Activated CD8-positive, alpha-beta T cell treated with anti-CD3 and anti-CD28 coated beads, Interleukin-2, amount 10 ng/mL, durations not matched to agents 7 days and 5 days (primary cell): ENCODE results near the gene ZAP70. TPM values are rescaled to one million over a fixed set of nuclear protein-coding genes. Genes with fewer than 3 reads are reported as not detected.
A peak's percentile ranks its signal among the peaks of the same experiment; 100 is the strongest.

Experiments used
- ATAC-seq: fragments of 150-1000 bp; cut with Tn5 transposase; one replicate; pipeline ENCODE4 v1.10.0; 2021; ENCODE audit warnings: moderate library complexity
- CTCF ChIA-PET: fragments of 350-600 bp; sonication (Branson Sonifier 250); formaldehyde crosslinking; loops from one replicate; lab custom pipeline; 2021; ENCODE audit warnings: antibody characterized with exemption; lab: Charles Lee
- POLR2A ChIA-PET: fragments of 350-600 bp; sonication (Branson Sonifier 250); formaldehyde crosslinking; loops from one replicate; lab custom pipeline; 2021; ENCODE audit warnings: antibody characterized with exemption; lab: Charles Lee
- DNase-seq: peaks from one replicate; pipeline ENCODE4 v3.0.0-alpha.2; 2020
- H3K27ac Mint-ChIP-seq: one replicate; pipeline ENCODE4 v1.8.0; 2021; ENCODE audit warnings: mild to moderate bottlenecking, mixed read lengths
- H3K27me3 Mint-ChIP-seq: one replicate; pipeline ENCODE4 v1.8.0; 2021; ENCODE audit warnings: low read depth, mixed read lengths
- H3K36me3 Mint-ChIP-seq: one replicate; pipeline ENCODE4 v1.8.0; 2021; ENCODE audit warnings: low read depth, mixed read lengths
- H3K4me1 Mint-ChIP-seq: one replicate; pipeline ENCODE4 v1.8.0; 2021; ENCODE audit warnings: low read depth, mixed read lengths
- H3K4me3 Mint-ChIP-seq: one replicate; pipeline ENCODE4 v1.8.0; 2021; ENCODE audit warnings: mild to moderate bottlenecking, mixed read lengths
- H3K9me3 Mint-ChIP-seq: one replicate; pipeline ENCODE4 v1.8.0; 2022; ENCODE audit warnings: mixed read lengths; ENCODE audit not compliant: insufficient read depth
- total RNA-seq, 2 experiments: library from RNA; stranded (reverse); gene quantifications; one replicate each; pipeline ENCODE4 v1.2.3, GENCODE V29; 2021

Gene ZAP70
- total RNA-seq, 2 experiments from 2014 or later, result 268 to 297 TPM

DNA sequence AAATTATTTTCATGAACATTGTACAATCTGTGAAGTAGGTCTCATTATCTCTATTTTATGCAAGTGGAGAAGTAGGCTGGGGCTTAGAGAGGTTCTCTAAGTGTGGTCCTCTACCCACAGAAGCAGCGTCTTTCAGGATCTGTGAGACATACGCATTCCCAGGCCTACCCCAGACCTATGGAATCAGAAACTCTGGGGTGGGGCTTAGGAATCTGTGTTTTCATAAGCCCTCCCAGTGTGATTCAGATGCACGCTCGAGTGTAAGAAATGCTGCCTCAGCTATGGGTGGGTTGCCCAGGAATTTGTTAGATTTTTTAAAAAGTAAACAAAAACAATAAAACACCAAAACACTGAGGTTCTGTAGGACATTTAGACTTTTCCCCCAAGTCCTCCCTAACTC is 14.8 kb upstream of the ZAP70 start:
- ATAC-seq, result no peak
- H3K27me3 Mint-ChIP-seq, result peaks cover 2% of the 10 kb centered on the region
- no peaks in the 10 kb centered on the region for H3K36me3 Mint-ChIP-seq
- H3K27ac Mint-ChIP-seq, result no peak overlapping the region
- POLR2A ChIA-PET, result interaction anchor here (1.9 to 3.3 kb wide), 3 partner anchors 35 to 108 kb away, joined by 7 to 20 read pairs (median 17); partner anchors contain the start of genes ACTR1B and COX5B
- no peaks in the 10 kb centered on the region for H3K9me3 Mint-ChIP-seq
- peaks cover 13% of the 10 kb centered on the region for H3K4me1 Mint-ChIP-seq
- DNase-seq, result no peak
- CTCF ChIA-PET, result interaction anchor here (0.8 to 7.5 kb wide), 23 partner anchors 10 to 1635 kb away, joined by 3 to 176 read pairs (median 11); partner anchors contain the start of genes ACTR1B, ANKRD36B, COX5B and ZAP70
- H3K4me3 Mint-ChIP-seq, result no peak overlapping the region

DNA sequence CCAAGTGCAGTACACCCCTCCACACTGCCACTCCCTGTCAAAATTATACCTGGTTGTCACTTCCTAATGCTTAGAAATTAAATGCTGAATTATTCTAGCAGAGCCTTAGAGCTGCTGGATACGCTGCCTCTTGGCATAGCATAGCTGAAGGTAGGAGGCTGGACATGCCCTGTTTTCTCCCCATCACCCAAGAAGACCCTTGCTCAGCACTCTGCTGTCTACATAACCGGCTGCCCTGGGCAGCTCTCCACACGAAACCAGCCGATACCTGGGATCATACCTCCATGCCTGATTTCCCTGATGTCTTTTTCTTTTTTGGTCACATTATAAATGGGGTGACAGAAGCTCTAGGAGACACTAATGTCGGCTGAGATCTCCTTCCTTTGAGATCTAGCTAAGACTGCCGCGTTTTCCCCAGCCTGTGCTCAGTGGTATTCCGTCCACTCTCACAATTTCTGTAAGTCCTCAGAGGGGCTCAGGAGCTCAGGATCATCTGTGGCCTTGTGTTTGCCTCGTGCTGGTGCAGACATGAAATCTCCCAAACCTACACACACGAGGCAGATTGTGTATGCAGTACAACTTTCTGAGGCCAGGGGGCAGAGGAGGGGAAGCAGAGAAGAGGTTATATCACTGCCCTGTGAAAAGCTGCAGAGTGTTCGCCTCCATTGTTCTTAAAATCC is 13.5 kb upstream of the ZAP70 start:
- POLR2A ChIA-PET, result interaction anchor here (1.1 to 3.1 kb wide), 6 partner anchors 11 to 109 kb away, joined by 3 to 17 read pairs (median 5); partner anchors contain the start of genes COX5B and ZAP70
- H3K36me3 Mint-ChIP-seq, result no peaks in the 10 kb centered on the region
- H3K4me3 Mint-ChIP-seq, result no peak overlapping the region
- ATAC-seq, result peak; percentile 86
- H3K27ac Mint-ChIP-seq, result no peak overlapping the region
- peaks cover 13% of the 10 kb centered on the region for H3K4me1 Mint-ChIP-seq
- DNase-seq, result peak; percentile 84
- CTCF ChIA-PET, result interaction anchor here (0.7 to 7.5 kb wide), 30 partner anchors 9 to 685 kb away, joined by 3 to 176 read pairs (median 8); partner anchors contain the start of genes ACTR1B, ANKRD36B, COX5B and ZAP70
- no peaks in the 10 kb centered on the region for H3K9me3 Mint-ChIP-seq
- peaks cover 2% of the 10 kb centered on the region for H3K27me3 Mint-ChIP-seq

DNA sequence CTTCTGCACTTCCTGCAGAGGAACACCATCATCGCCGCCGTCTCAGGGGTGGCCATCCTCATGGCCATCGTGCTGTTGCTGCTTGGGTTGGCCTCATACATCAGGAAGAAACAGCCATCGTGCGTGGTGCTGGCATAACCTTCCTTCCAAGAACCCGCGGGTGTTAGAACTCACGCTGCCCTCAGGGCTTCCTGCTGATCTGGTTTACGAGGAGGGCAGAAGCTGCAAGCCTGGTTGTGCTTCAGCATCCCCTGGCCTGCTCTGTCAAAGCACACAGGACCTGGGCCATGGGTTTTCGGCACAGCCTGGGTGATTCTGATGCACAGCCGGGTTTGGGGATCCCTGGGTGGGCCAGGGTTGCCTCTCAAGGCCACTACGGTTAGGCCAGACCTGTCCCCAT is 12.2 kb upstream of the ZAP70 start:
- no peaks in the 10 kb centered on the region for H3K9me3 Mint-ChIP-seq
- H3K27ac Mint-ChIP-seq, result no peak overlapping the region
- H3K27me3 Mint-ChIP-seq, result peaks cover 2% of the 10 kb centered on the region
- H3K36me3 Mint-ChIP-seq, result no peaks in the 10 kb centered on the region
- CTCF ChIA-PET, result interaction anchor here (1.7 to 7.5 kb wide), 8 partner anchors 10 to 66 kb away, joined by 10 to 130 read pairs (median 40); partner anchors contain the start of genes ACTR1B and ZAP70
- ATAC-seq, result no peak
- H3K4me3 Mint-ChIP-seq, result no peak overlapping the region
- POLR2A ChIA-PET, result no interaction called here
- H3K4me1 Mint-ChIP-seq, result peaks cover 13% of the 10 kb centered on the region
- DNase-seq, result no peak

DNA sequence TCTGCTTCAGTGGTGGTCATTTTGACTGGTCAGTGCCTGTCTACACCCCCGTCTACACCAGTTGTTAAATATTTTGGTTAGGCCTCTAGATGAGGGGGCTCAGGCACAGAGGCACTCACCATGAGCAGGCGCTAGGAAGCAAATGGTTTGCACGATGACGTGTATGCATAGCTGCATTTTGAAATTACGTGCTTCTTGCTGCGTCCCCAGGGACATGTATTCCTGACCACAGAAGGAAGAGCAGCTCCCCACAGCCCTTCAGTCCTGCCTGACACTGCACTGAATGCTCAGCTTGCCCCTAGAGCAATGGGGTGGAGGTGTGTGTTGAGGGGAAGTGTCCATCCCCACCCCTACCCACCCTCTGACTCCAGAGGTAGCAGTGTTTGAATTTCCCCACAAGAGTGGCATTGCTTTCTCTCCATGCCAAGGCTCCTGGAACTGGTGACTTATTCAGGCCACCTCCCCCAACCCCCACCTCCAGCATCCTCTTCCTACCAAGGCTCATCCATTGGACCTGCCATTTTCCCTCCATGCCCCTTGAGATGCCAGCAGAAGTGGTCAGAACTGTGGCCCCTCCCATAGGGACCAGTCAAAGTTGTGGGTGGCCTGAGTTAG is 11.4 kb upstream of the ZAP70 start:
- Mint-ChIP-seq H3K27ac (no peak overlapping the region), H3K4me3 (no peak overlapping the region), H3K9me3 (no peaks in the 10 kb centered on the region), H3K4me1 (peaks cover 9% of the 10 kb centered on the region), H3K36me3 (no peaks in the 10 kb centered on the region), H3K27me3 (peaks cover 2% of the 10 kb centered on the region)
- DNase-seq (no peak), ATAC-seq (no peak)
- ChIA-PET POLR2A (no interaction called here), CTCF (interaction anchor here (0.9 to 7.5 kb wide), 5 partner anchors 10 to 46 kb away, joined by 3 to 130 read pairs (median 80); partner anchors contain the start of genes ACTR1B and ZAP70)

DNA sequence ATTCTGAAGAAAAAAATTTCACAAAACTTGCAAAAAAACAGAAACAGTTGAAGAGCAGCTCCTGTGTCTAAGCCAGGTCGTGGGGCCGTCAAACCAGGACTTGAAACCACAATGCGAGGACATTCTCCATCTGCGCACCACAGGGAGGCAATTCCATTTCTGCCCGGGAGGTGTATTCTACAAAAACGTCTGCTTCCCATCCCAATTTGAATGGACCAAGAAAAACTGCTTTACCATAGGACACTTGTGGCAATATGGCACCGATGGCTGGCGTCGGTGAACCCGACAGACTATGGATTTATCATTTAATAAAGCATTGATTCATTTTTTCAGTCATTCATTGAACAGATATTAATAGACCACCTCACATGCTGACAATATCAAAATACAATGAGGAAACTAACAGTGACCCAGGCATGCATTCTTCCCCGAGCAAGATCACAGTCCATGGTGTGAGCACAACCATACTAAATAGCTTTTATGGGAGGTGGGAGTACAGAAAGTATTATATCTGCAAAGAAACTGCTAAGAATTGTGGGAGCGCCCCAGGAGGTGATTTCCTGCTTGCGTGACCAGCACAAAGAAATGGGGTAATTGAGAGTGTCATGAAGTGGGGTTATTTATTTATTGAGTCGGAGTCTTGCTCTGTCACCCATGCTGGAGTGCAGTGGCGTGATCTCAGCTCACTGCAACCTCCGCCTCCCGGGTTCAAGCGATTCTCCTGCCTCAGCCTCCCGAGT is 10.5 kb upstream of the ZAP70 start:
- DNase-seq (no peak), ATAC-seq (no peak)
- no peak overlapping the region for H3K27ac Mint-ChIP-seq
- peaks cover 2% of the 10 kb centered on the region for H3K27me3 Mint-ChIP-seq
- H3K4me1 Mint-ChIP-seq, result peaks cover 5% of the 10 kb centered on the region
- no peaks in the 10 kb centered on the region for H3K36me3 Mint-ChIP-seq
- ChIA-PET POLR2A (no interaction called here), CTCF (interaction anchor here (0.9 to 6.6 kb wide), 3 partner anchors 38 to 682 kb away, joined by 3 to 80 read pairs (median 3); no protein-coding TSS in a partner anchor)
- H3K4me3 Mint-ChIP-seq, result no peak overlapping the region
- no peaks in the 10 kb centered on the region for H3K9me3 Mint-ChIP-seq

DNA sequence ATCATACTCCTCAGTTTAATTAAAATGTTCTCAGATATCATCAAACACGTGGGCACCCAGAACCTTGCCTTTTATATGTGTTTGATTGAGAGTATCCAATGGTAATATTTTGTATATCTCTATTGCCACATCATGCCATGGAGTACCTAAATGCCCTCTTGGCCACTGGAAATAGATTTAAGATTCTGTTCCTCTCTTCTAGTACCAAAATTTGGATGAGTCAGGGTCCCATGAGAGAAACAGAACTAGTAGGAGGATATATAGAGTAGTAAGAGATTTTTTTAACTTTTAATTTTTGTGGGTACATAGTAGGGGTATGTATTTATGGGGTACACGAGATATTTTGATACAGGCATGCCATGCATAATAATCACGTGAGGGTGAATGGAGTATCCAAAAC is 9.6 kb upstream of the ZAP70 start:
- CTCF ChIA-PET, result interaction anchor here (1.1 to 15.9 kb wide), 4 partner anchors 40 to 681 kb away, joined by 3 to 265 read pairs (median 48); partner anchors contain the start of gene ANKRD36B
- Mint-ChIP-seq H3K36me3 (no peaks in the 10 kb centered on the region), H3K27ac (no peak overlapping the region), H3K4me3 (no peak overlapping the region), H3K4me1 (peaks cover 5% of the 10 kb centered on the region), H3K27me3 (peaks cover 2% of the 10 kb centered on the region), H3K9me3 (no peaks in the 10 kb centered on the region)
- ATAC-seq (no peak), DNase-seq (no peak)
- POLR2A ChIA-PET, result no interaction called here

DNA sequence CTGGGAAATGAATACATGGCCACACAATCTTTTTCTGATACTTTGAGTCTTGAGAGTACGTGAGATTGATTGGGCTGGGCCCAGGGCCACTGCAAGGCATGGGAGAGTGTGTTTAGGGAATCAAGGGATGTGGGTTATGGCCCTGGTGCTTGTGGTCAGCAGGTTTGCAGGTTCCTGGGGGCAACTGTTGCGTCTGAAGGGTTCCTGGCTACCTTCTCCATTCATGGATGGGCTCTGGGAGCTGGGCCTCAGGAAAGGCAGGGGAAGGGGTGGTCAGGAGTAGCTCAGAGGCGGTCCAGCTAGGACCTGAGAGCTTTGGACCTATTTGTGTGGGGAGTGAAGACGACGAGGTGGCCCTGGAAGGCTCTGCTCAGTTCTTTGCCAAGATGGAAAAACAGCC is 8.4 kb upstream of the ZAP70 start:
- peaks cover under 1% of the 10 kb centered on the region for H3K36me3 Mint-ChIP-seq
- POLR2A ChIA-PET, result no interaction called here
- no peak overlapping the region for H3K4me3 Mint-ChIP-seq
- H3K9me3 Mint-ChIP-seq, result no peaks in the 10 kb centered on the region
- no peak overlapping the region for H3K27ac Mint-ChIP-seq
- no peaks in the 10 kb centered on the region for H3K27me3 Mint-ChIP-seq
- peaks cover 9% of the 10 kb centered on the region for H3K4me1 Mint-ChIP-seq
- CTCF ChIA-PET, result interaction anchor here (2.9 to 15.9 kb wide), 2 partner anchors 39 to 114 kb away, joined by 15 to 265 read pairs; partner anchors contain the start of gene ANKRD36B
- DNase-seq (no peak), ATAC-seq (no peak)

DNA sequence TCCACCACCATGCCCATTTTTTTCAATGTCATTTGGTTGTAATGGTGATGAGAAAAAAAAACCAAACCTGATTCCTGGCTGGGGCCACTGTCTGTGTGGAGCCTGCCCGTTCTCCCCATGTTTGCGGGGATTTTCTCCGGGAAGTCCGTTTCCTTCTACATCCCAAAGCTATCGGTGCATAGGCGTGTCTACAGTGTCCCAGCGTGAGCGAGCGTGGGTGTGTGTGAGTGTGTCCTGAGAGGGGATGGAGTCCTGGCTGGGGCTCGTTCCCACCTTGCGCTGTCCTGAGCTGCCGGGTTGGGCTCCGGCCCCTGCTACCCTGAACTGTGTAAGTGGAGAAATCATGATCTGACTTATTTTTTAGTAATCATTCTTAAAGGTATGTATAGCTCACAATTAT is 7.3 kb upstream of the ZAP70 start:
- Mint-ChIP-seq H3K4me3 (no peak overlapping the region), H3K9me3 (no peaks in the 10 kb centered on the region), H3K27ac (no peak overlapping the region), H3K4me1 (peaks cover 15% of the 10 kb centered on the region), H3K27me3 (no peaks in the 10 kb centered on the region), H3K36me3 (peaks cover 2% of the 10 kb centered on the region)
- ATAC-seq (no peak), DNase-seq (no peak)
- ChIA-PET CTCF (interaction anchor here (2.9 to 15.9 kb wide), 2 partner anchors 38 to 115 kb away, joined by 15 to 265 read pairs; partner anchors contain the start of gene ANKRD36B), POLR2A (interaction anchor here (1.0 kb wide), 1 partner anchor 8 kb away, joined by 3 read pairs; no protein-coding TSS in a partner anchor)

DNA sequence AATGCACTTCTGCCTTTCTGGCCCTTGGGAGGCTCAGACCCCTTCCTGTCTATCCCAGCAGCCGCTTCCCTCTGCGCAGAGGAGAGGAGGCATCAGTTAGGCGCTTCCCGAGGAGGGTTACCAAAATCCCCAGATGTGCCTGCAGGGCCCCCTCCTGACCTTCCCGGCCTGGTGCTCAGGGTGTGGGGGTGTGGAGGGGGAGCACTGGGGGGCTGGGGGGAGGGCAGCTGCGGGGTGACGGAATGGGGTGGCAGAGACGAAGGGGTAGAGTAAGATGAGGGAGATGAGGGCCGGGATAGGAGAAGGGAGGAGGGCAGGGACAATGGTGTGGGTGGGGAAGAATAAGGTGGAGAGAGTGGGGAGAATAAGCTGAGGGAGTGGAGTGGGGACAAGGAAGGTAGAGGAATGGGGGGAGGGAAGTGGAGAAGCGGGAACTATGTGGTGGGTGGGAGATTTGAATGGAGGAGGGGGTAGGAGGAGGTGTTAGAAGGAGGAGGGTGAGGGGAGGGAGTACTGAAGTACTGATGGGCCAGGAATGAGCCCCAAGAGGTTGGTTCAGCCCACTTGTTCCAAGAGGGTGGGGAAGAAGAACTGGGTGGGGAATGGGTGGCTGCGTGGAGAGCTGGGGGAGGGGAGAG is 6.5 kb upstream of the ZAP70 start:
- no peak for ATAC-seq
- Mint-ChIP-seq H3K27ac (no peak overlapping the region), H3K36me3 (peaks cover 2% of the 10 kb centered on the region), H3K9me3 (no peaks in the 10 kb centered on the region), H3K4me3 (no peak overlapping the region), H3K4me1 (peaks cover 22% of the 10 kb centered on the region), H3K27me3 (no peaks in the 10 kb centered on the region)
- POLR2A ChIA-PET, result no interaction called here
- CTCF ChIA-PET, result interaction anchor here (2.9 to 15.9 kb wide), 3 partner anchors 8 to 116 kb away, joined by 15 to 265 read pairs (median 130); partner anchors contain the start of gene ANKRD36B
- no peak for DNase-seq

DNA sequence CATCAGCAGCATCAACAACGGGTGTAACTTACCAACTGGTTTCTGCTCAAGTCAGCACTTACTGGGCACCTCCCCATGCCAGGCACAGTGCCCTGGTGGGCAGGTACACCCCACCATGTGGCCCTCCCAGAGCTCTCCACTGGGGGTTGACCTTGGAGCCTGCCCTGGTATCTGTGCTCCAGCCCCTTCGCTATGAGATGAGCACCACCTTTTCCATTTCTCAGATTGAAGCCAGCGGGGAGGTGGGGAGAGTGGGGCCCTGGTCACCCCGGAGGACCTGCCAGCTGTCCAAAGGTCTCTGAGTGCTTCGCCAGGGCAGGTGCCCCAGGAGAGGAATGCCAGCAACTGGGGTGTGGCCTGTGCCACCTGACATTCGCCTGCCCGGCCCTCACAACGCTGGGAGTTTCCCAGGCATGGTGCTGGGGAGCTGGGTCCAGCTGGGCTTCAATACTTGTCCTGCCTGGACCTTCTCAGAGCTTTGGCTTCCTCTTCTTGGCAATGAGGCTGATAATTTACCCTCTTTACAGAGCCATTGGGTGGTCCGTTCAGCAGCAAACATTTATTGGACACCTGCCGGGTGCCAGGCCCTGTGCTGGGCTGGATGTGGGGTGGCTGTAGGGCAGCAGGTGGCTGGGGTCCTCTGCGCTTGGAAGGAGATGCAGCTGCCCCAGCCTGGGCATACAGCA is 5.9 kb upstream of the ZAP70 start:
- no peak overlapping the region for H3K4me3 Mint-ChIP-seq
- ChIA-PET POLR2A (no interaction called here), CTCF (interaction anchor here (2.6 to 15.9 kb wide), 5 partner anchors 9 to 60 kb away, joined by 12 to 265 read pairs (median 17); no protein-coding TSS in a partner anchor)
- H3K27ac Mint-ChIP-seq, result no peak overlapping the region
- H3K36me3 Mint-ChIP-seq, result peaks cover 2% of the 10 kb centered on the region
- ATAC-seq (no peak), DNase-seq (no peak)
- H3K27me3 Mint-ChIP-seq, result no peaks in the 10 kb centered on the region
- peaks cover 29% of the 10 kb centered on the region for H3K4me1 Mint-ChIP-seq
- H3K9me3 Mint-ChIP-seq, result no peaks in the 10 kb centered on the region
